H9 (cell line): ENCODE measurements around the gene ACSF3. TPM values are rescaled to one million over a fixed set of nuclear protein-coding genes. Genes with fewer than 3 reads are reported as not detected.

Experiments used
- DNase-seq: peaks from one replicate; pipeline ENCODE4 v3.0.0-alpha.2; 2017
- H2AFZ ChIP-seq: one replicate; pipeline ENCODE4 v1.6.1; 2013; ENCODE audit warnings: mild to moderate bottlenecking, low read length, control low read depth, moderate library complexity
- H2AK5ac ChIP-seq: 2 replicates; pipeline ENCODE4 v1.6.1; 2013; ENCODE audit warnings: low read length, control low read depth, mixed read lengths; ENCODE audit not compliant: insufficient read length
- H2BK120ac ChIP-seq: one replicate; pipeline ENCODE4 v1.6.1; 2013; ENCODE audit warnings: low read depth, mild to moderate bottlenecking, low read length, control low read depth, inconsistent platforms; ENCODE audit not compliant: poor library complexity, severe bottlenecking
- H2BK12ac ChIP-seq: 2 replicates; pipeline ENCODE4 v1.6.1; 2013; ENCODE audit warnings: low read length, control low read depth, mixed read lengths, low read depth; ENCODE audit not compliant: insufficient read length
- H2BK15ac ChIP-seq: 2 replicates; pipeline ENCODE4 v1.6.1; 2013; ENCODE audit warnings: low read depth, low read length, control low read depth
- H2BK20ac ChIP-seq: one replicate; pipeline ENCODE4 v1.6.1; 2013; ENCODE audit warnings: low read depth, mild to moderate bottlenecking, low read length, control low read depth, inconsistent platforms; ENCODE audit not compliant: poor library complexity, severe bottlenecking
- H2BK5ac ChIP-seq: 2 replicates; pipeline ENCODE4 v1.6.1; 2013; ENCODE audit warnings: low read length, control low read depth, mixed read lengths; ENCODE audit not compliant: insufficient read length
- H3K14ac ChIP-seq: 2 replicates; pipeline ENCODE4 v1.6.1; 2013; ENCODE audit warnings: low read length, control low read depth; ENCODE audit not compliant: insufficient read depth
- H3K18ac ChIP-seq: 2 replicates; pipeline ENCODE4 v1.6.1; 2013; ENCODE audit warnings: low read depth, mild to moderate bottlenecking, mixed read lengths, low read length, control low read depth; ENCODE audit not compliant: insufficient read length
- H3K23ac ChIP-seq: 2 replicates; pipeline ENCODE4 v1.6.1; 2013; ENCODE audit warnings: low read length, control low read depth, mixed read lengths, low read depth; ENCODE audit not compliant: insufficient read length
- H3K23me2 ChIP-seq: 2 replicates; pipeline ENCODE4 v1.6.1; 2013; ENCODE audit warnings: low read depth, mild to moderate bottlenecking, mixed read lengths, low read length, control low read depth; ENCODE audit not compliant: insufficient read length, poor library complexity, severe bottlenecking
- H3K27ac ChIP-seq: 2 replicates; pipeline ENCODE4 v1.5.1; 2013; ENCODE audit warnings: low read length, control low read depth, mixed read lengths, low read depth; ENCODE audit not compliant: insufficient read length
- H3K27me3 ChIP-seq: 2 replicates; pipeline ENCODE4 v1.6.1; 2013; ENCODE audit warnings: low read length, control low read depth, inconsistent platforms; ENCODE audit not compliant: insufficient read depth
- H3K4ac ChIP-seq: 2 replicates; pipeline ENCODE4 v1.6.1; 2013; ENCODE audit warnings: low read depth, mild to moderate bottlenecking, control low read depth, inconsistent platforms, low read length, moderate library complexity
- H3K4me1 ChIP-seq: 2 replicates; pipeline ENCODE4 v1.6.1; 2013; ENCODE audit warnings: low read length, control low read depth, inconsistent platforms; ENCODE audit not compliant: insufficient read depth
- H3K4me2 ChIP-seq: 2 replicates; pipeline ENCODE4 v1.6.1; 2013; ENCODE audit warnings: low read length, control low read depth, mixed read lengths; ENCODE audit not compliant: insufficient read length, insufficient read depth
- H3K56ac ChIP-seq: 2 replicates; pipeline ENCODE4 v1.6.1; 2013; ENCODE audit warnings: low read depth, mild to moderate bottlenecking, mixed read lengths, low read length, control low read depth; ENCODE audit not compliant: insufficient read length
- H3K79me1 ChIP-seq: 2 replicates; pipeline ENCODE4 v1.6.1; 2013; ENCODE audit warnings: low read depth, mild to moderate bottlenecking, moderate library complexity, low read length, control low read depth, inconsistent platforms; ENCODE audit not compliant: insufficient read depth, poor library complexity, severe bottlenecking
- H3K79me2 ChIP-seq: 2 replicates; pipeline ENCODE4 v1.6.1; 2013; ENCODE audit warnings: low read length, control low read depth, inconsistent platforms; ENCODE audit not compliant: insufficient read depth
- H3K9ac ChIP-seq: 2 replicates; pipeline ENCODE4 v1.6.1; 2013; ENCODE audit warnings: low read length, control low read depth, mixed read lengths; ENCODE audit not compliant: insufficient read length; ENCODE audit errors: extremely low read depth
- H3K9me3 ChIP-seq: one replicate; pipeline ENCODE4 v1.6.1; 2013; ENCODE audit warnings: low read depth, low read length, inconsistent platforms; ENCODE audit not compliant: control insufficient read depth
- H3T11ph ChIP-seq: one replicate; pipeline ENCODE4 v1.6.1; 2013; ENCODE audit warnings: mild to moderate bottlenecking, low read length, control low read depth, inconsistent platforms
- H4K20me1 ChIP-seq: one replicate; pipeline ENCODE4 v1.6.1; 2013; ENCODE audit not compliant: control insufficient read depth, insufficient read length, insufficient read depth
- H4K5ac ChIP-seq: 2 replicates; pipeline ENCODE4 v1.6.1; 2013; ENCODE audit warnings: low read depth, mild to moderate bottlenecking, mixed read lengths, low read length, control low read depth; ENCODE audit not compliant: insufficient read length
- H4K8ac ChIP-seq: replicated peaks from 2 replicates; pipeline ENCODE4 v1.6.1; 2013; ENCODE audit warnings: low read length, control low read depth, mixed read lengths, low read depth; ENCODE audit not compliant: insufficient read length
- H4K91ac ChIP-seq: 2 replicates; pipeline ENCODE4 v1.6.1; 2013; ENCODE audit warnings: low read depth, mild to moderate bottlenecking, moderate library complexity, mixed read lengths, low read length, control low read depth; ENCODE audit not compliant: insufficient read length
- H3K27ac Mint-ChIP-seq, 3 experiments: 2 replicates in 2 of 3; 3 replicates in 1 of 3; pipeline ENCODE4 v1.8.0; 2020 to 2021; ENCODE audit warnings: mixed read lengths in 3 of 3, mild to moderate bottlenecking in 1 of 3, moderate library complexity in 1 of 3
- H3K27me3 Mint-ChIP-seq: 2 replicates; pipeline ENCODE4 v1.8.0; 2021; ENCODE audit warnings: low read depth, mild to moderate bottlenecking, moderate library complexity, mixed read lengths
- H3K36me3 Mint-ChIP-seq, 3 experiments: 2 replicates in 2 of 3; 3 replicates in 1 of 3; pipeline ENCODE4 v1.8.0; 2020 to 2021; ENCODE audit warnings: low read depth in 3 of 3, mixed read lengths in 3 of 3; ENCODE audit not compliant: insufficient read depth in 1 of 3
- H3K4me1 Mint-ChIP-seq, 2 experiments: 2 replicates each; pipeline ENCODE4 v1.8.0; 2020; ENCODE audit warnings: mixed read lengths in 2 of 2
- H3K4me3 Mint-ChIP-seq, 2 experiments: 2 replicates in 1 of 2; 3 replicates in 1 of 2; pipeline ENCODE4 v1.8.0; 2020 to 2021; ENCODE audit warnings: mild to moderate bottlenecking in 2 of 2, mixed read lengths in 2 of 2, moderate library complexity in 1 of 2
- H3K9me3 Mint-ChIP-seq, 2 experiments: 2 replicates in 1 of 2; 3 replicates in 1 of 2; pipeline ENCODE4 v1.8.0; 2020; ENCODE audit warnings: mild to moderate bottlenecking in 2 of 2, mixed read lengths in 2 of 2, moderate library complexity in 1 of 2
- CTCF ChIP-seq: fragments of 200-600 bp; sonication (generic); conservative IDR thresholded peaks from 3 replicates; pipeline ENCODE4 v1.8.0; 2021; ENCODE audit warnings: antibody characterized with exemption, mild to moderate bottlenecking
- WGBS: extraction: QIAGEN DNeasy Blood & Tissue Kit; methylation state at CpG from one replicate; pipeline ENCODE4 v1.1.7; 2013; ENCODE audit warnings: missing lambda C conversion rate, low lambda C conversion rate, mixed read lengths; ENCODE audit not compliant: insufficient read length; ENCODE audit errors: extremely low coverage; 5-methylcytosine and 5-hydroxymethylcytosine counted together
- total RNA-seq: library from RNA; stranded (reverse); gene quantifications from 2 replicates; pipeline ENCODE4 v1.2.1, GENCODE V29; 2021

ACSF3 gene
- total RNA-seq, 1 experiment from 2014 or later = 31.3 TPM

GRCh38 chr16:89202422-89203215 lies 109.0 kb downstream of the ACSF3 start:
- H3K23me2 ChIP-seq = peaks cover 8% of the 10 kb centered on the region
- H3K4me3 Mint-ChIP-seq = peak overlapping the region; percentile 62 to 78
- no peaks in the 10 kb centered on the region for H3K79me1 ChIP-seq
- no peak overlapping the region for H3T11ph ChIP-seq
- H3K23ac ChIP-seq = no peak overlapping the region
- peak overlapping the region; percentile 60 for H3K4me2 ChIP-seq
- H4K8ac ChIP-seq = no peak overlapping the region
- no peak overlapping the region for H2AK5ac ChIP-seq
- peak; percentile 32 for DNase-seq
- H4K20me1 ChIP-seq = no peaks in the 10 kb centered on the region
- no peak overlapping the region for H4K91ac ChIP-seq
- peaks cover 6 to 11% of the 10 kb centered on the region in 2 experiments; a peak in 2 of 4 replicates for H3K4me1 Mint-ChIP-seq
- no peak overlapping the region for H4K5ac ChIP-seq
- peaks cover 7% of the 10 kb centered on the region; the same call in 1 of the 2 replicates for H3K27me3 ChIP-seq
- no peak overlapping the region for H2BK20ac ChIP-seq
- no peak overlapping the region for H3K18ac ChIP-seq
- H3K27ac Mint-ChIP-seq = no peak overlapping the region
- no peaks in the 10 kb centered on the region for H3K9me3 ChIP-seq
- no peak overlapping the region for H3K9ac ChIP-seq
- H3K36me3 Mint-ChIP-seq = no peaks in the 10 kb centered on the region; a peak in 1 of 7 replicates
- H3K14ac ChIP-seq = no peak overlapping the region
- no peak overlapping the region for H3K4ac ChIP-seq
- no peak for TF ChIP-seq CTCF
- no peaks in the 10 kb centered on the region for H3K4me1 ChIP-seq
- no peaks in the 10 kb centered on the region for H3K79me2 ChIP-seq
- H3K9me3 Mint-ChIP-seq = peaks cover 5 to 6% of the 10 kb centered on the region in 2 experiments; a peak in 2 of 5 replicates
- no peak overlapping the region for H2BK12ac ChIP-seq
- H3K27ac ChIP-seq = no peak overlapping the region
- no peak overlapping the region for H3K56ac ChIP-seq
- H2AFZ ChIP-seq = no peak overlapping the region
- no peak overlapping the region for H2BK15ac ChIP-seq
- peaks cover 58% of the 10 kb centered on the region for H3K27me3 Mint-ChIP-seq
- no CpG with 5 or more reads among the region's 49 CpGs for WGBS
- no peak overlapping the region for H2BK120ac ChIP-seq
- no peak overlapping the region for H2BK5ac ChIP-seq

Other genes with a start within 250 kb of the ACSF3 start
- gene GALNS, start 236.9 kb upstream of the ACSF3 start, total RNA-seq = 20.0 and 20.3 TPM in 2 replicates
- 90.3 and 102 TPM in 2 replicates for gene TRAPPC2L, start 236.7 kb upstream of the ACSF3 start, total RNA-seq
- not detected in 2 replicates for gene PABPN1L, start 227.2 kb upstream of the ACSF3 start, total RNA-seq
- gene CBFA2T3, start 116.6 kb upstream of the ACSF3 start, total RNA-seq = 2.8 and 2.9 TPM in 2 replicates
- gene CDH15, start 77.9 kb downstream of the ACSF3 start, total RNA-seq = 0.18 and 0.28 TPM in 2 replicates
- gene SLC22A31, start 106.7 kb downstream of the ACSF3 start, total RNA-seq = 7.7 and 8.1 TPM in 2 replicates
- 16.4 and 17.5 TPM in 2 replicates for gene ZNF778, start 123.9 kb downstream of the ACSF3 start, total RNA-seq